GM06990 (cell line): Measurements from ENCODE around the gene CCL7.

Experiments used
- DNase-seq: peaks from one replicate; pipeline ENCODE4 v3.0.0-alpha.2; 2011; ENCODE audit not compliant: insufficient read length; ENCODE audit errors: extremely low read depth
- H3K27me3 ChIP-seq: replicated peaks from 2 replicates; pipeline ENCODE4 v1.6.0; 2011; ENCODE audit warnings: low read length; ENCODE audit not compliant: control insufficient read depth, insufficient read depth
- H3K36me3 ChIP-seq: 2 replicates; pipeline ENCODE4 v1.5.1; 2011; ENCODE audit warnings: low read length; ENCODE audit not compliant: control insufficient read depth, insufficient read depth
- H3K4me3 ChIP-seq: replicated peaks from 2 replicates; pipeline ENCODE4 v1.5.1; 2011; ENCODE audit warnings: low read depth, mild to moderate bottlenecking, control low read depth, low read length
- TF ChIP-seq, protein P1 (sequence below): IDR thresholded peaks from 2 replicates; pipeline ENCODE4 v1.5.1; 2011; ENCODE audit warnings: low read length, control low read depth, mild to moderate bottlenecking, inconsistent platforms; ENCODE audit not compliant: insufficient read depth, poor library complexity, severe bottlenecking

CCL7 gene

GRCh38 chr17:34301986-34302385 lies 32.0 kb downstream of the CCL7 start:
- TF ChIP-seq, protein P1, sequence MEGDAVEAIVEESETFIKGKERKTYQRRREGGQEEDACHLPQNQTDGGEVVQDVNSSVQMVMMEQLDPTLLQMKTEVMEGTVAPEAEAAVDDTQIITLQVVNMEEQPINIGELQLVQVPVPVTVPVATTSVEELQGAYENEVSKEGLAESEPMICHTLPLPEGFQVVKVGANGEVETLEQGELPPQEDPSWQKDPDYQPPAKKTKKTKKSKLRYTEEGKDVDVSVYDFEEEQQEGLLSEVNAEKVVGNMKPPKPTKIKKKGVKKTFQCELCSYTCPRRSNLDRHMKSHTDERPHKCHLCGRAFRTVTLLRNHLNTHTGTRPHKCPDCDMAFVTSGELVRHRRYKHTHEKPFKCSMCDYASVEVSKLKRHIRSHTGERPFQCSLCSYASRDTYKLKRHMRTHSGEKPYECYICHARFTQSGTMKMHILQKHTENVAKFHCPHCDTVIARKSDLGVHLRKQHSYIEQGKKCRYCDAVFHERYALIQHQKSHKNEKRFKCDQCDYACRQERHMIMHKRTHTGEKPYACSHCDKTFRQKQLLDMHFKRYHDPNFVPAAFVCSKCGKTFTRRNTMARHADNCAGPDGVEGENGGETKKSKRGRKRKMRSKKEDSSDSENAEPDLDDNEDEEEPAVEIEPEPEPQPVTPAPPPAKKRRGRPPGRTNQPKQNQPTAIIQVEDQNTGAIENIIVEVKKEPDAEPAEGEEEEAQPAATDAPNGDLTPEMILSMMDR, result no peak
- Histone ChIP-seq H3K4me3 (no peak overlapping the region), H3K36me3 (no peaks in the 10 kb centered on the region), H3K27me3 (no peaks in the 10 kb centered on the region; the same call in 1 of the 2 replicates)
- DNase-seq, result no peak

- DNase-seq, result no peak
- TF ChIP-seq, protein P1, result no peak
- Histone ChIP-seq H3K27me3 (no peaks in the 10 kb centered on the region; the same call in 1 of the 2 replicates), H3K36me3 (no peaks in the 10 kb centered on the region), H3K4me3 (no peak overlapping the region)
These were observed 32.6 kb downstream of the CCL7 start for GRCh38 chr17:34302636-34303035.

- no peak overlapping the region for H3K4me3 ChIP-seq
- TF ChIP-seq, protein P1, result no peak
- DNase-seq, result no peak
- H3K27me3 ChIP-seq, result no peaks in the 10 kb centered on the region; the same call in 1 of the 2 replicates
- no peaks in the 10 kb centered on the region for H3K36me3 ChIP-seq
These were observed 33.6 kb downstream of the CCL7 start for GRCh38 chr17:34303606-34304005.

- no peaks in the 10 kb centered on the region for H3K36me3 ChIP-seq
- no peaks in the 10 kb centered on the region; the same call in 1 of the 2 replicates for H3K27me3 ChIP-seq
- no peak for DNase-seq
- TF ChIP-seq, protein P1, result no peak
- no peak overlapping the region for H3K4me3 ChIP-seq
These were observed 35.0 kb downstream of the CCL7 start for GRCh38 chr17:34305061-34305460.

DNA sequence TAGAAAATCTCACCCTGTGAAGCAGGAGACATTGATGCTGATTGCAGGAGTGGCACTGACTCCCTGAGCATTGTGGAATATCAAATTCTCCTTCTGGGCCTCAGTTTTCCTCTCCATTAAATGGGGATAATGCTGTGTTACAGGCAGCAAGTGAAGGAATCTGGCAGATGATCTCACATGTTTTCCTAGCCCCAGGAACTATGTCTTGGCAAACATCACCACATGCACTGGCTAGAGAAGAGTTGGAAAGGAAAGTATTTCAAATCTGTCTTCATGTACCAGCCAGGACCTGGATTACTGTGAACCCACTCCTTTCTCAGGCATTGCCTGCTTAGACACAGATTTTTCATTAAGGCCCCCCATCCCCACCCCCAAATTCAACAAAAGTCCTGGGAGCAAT lies 35.6 kb downstream of the CCL7 start:
- H3K27me3 ChIP-seq, result no peaks in the 10 kb centered on the region; the same call in 1 of the 2 replicates
- no peaks in the 10 kb centered on the region for H3K36me3 ChIP-seq
- no peak overlapping the region for H3K4me3 ChIP-seq
- TF ChIP-seq, protein P1, result no peak
- DNase-seq, result no peak

DNA sequence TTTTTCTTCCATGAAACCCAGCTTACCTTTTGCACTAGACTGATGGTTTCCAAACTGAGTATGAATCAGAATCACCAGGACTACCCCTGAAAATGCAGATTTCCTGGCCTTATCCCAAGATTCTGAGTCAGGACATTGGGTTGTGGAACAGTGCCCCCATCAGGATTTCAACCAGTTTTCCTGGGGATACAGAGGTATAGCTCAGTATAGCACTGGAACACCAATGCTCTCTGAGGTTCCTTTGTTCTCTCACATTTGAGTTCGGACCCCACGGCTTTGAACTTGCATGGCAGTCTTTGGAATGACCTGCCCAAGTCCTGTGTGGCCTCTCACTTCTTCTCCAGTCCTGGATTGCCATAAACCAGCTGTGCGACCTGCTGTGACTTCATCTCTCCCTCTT lies 36.4 kb downstream of the CCL7 start:
- H3K27me3 ChIP-seq, result no peaks in the 10 kb centered on the region; the same call in 1 of the 2 replicates
- no peak for DNase-seq
- no peak overlapping the region for H3K4me3 ChIP-seq
- TF ChIP-seq, protein P1, result no peak
- H3K36me3 ChIP-seq, result no peaks in the 10 kb centered on the region
